ENCODE measurements around the gene SPATA20.

The SPATA20 gene

GRCh38 chr17:50520483-50520882 lies 26.5 kb upstream of the SPATA20 start:
- DNase-seq (ENCODE audit: low spot score) = no peak

GRCh38 chr17:50521514-50521913 lies 25.5 kb upstream of the SPATA20 start:
- no peak for DNase-seq (ENCODE audit: low spot score)

- no peak for DNase-seq (ENCODE audit: low spot score)
Observed at GRCh38 chr17:50522766-50523165, 24.2 kb upstream of the SPATA20 start.

DNA sequence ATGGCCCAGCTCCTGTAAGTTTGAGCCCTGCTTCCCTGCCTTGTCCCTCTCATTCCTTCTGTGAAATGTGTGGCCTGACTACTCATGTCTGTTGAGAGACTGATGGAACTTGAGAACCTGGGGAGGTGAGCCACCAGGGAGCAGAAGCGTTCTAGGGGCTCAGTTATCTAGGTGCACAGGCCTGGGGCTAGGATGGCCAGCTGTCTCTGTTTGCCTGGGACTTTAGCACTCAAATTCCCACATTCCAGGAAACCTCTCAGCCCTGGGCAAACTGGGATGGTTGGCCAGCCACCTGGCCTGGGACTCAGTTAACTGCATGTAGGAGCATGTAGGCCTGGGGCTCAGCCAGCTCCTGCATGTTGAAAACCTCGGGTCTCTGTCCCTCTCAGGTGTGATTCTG lies 23.8 kb upstream of the SPATA20 start:
- no peak for DNase-seq (ENCODE audit: low spot score)

DNA sequence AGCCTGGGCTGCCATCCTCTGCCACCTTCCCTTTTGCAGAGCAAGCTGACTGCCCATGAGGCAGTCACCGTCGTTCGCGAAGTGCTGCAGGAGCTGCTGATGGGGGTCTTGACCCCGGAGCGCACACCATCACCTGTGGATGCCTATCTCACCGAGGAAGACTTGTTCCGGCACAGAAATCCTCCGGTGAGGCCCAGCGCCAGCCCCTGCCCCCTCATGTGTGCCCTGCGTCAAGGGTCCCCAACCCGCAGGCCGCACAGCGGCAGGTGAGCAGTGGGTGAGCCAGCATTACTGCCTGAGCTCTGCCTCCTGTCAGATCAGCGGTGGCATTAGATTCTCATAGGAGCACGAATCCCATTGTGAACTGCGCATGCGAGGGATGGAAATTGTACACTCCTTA lies 22.1 kb upstream of the SPATA20 start:
- DNase-seq (ENCODE audit: low spot score) = no peak

DNA sequence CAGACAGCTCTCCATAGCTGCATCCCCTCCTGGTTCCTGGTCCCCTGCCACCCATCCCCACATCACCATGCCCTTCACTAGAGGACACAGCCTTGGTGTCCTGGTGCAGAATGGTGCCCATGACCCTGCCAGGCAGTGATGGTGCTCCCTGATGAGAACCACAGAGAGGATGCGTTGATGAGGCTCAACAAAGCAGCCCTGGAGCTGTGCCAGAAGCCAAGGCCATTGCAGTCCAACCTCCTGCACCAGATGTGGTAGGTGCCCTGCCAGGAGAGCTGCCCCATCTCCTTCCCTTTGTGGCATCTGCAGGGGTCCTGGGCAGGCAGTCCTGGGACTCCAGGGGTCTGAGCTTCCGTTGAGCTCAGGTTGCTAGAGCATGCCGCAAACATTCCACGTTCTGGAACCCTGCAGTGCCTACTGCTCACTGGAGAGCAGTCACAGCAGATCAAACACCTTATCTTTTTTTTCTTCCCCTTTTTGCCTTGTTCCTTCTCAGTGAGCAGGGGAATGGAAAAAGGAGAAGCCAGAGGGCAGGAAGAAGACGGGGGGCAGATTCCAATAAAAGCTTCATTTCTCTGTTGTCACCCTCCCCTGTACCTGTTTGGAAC lies 19.7 kb upstream of the SPATA20 start:
- no peak for DNase-seq (ENCODE audit: low spot score)

DNA sequence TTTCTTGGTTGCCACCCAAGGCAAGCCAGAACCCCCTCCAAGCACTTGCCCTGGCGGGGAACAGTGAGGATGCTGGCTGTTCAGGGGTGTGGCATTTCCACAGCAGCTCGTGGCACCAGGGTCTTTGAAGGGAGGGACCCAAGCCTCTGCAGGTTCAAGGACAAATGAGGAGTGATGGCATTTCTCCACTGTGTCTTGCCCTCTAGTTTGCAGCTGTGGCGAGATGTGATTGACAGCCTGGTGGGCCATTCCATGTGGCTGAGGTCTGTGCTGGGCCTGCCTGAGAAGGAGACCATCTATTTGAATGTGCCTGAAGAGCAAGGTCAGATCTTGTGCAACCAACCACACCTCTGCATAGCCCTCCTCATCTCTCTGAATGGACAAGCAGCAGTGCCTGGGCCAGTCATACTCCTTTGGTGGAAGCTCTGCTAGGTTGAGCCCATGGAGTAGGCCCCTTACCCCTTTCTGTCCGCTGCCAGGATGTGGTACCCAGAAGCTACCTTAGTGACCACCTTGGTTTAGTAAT lies 19.0 kb upstream of the SPATA20 start:
- DNase-seq (ENCODE audit: low spot score) = no peak

- no peak for DNase-seq (ENCODE audit: low spot score)
Observed at GRCh38 chr17:50529849-50530248, 17.1 kb upstream of the SPATA20 start.

DNA sequence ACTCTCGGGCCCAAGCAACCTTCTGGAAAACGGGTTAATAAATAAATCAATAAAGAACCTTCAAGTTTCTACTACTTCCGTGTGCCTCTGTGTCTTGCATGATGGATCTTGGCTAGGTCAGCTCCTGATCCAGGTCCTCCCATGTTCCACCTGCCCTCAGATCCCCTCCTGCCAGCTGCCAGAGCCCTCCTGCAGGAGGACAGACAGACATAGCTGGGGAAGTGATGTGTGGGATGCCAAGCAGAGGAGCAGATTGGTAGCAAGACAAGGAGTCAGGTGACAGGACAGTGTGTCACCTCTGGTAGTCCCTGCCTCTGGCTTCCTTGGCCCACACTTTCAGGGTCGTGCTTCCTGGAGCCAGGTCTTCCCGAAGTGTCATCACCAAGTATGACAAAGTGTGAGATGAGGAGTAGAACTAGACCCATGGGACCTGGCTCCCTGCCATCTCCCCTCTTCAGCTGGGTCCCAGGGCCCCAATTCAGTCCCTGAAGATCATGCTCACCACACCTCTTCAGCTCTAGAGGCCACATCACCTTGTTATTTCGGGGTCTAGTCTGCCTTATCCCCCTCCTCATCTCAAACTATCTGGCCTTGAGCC lies 15.4 kb upstream of the SPATA20 start:
- DNase-seq (ENCODE audit: low spot score) = no peak

- DNase-seq (ENCODE audit: low spot score) = no peak
Observed at GRCh38 chr17:50532452-50533024, 14.4 kb upstream of the SPATA20 start, which contains the start of gene EPN3. Gene EPN3, plus strand, starts transcription at chr17:50532735. Its CDS starts 3,822 bp downstream, at chr17:50536557.

DNA sequence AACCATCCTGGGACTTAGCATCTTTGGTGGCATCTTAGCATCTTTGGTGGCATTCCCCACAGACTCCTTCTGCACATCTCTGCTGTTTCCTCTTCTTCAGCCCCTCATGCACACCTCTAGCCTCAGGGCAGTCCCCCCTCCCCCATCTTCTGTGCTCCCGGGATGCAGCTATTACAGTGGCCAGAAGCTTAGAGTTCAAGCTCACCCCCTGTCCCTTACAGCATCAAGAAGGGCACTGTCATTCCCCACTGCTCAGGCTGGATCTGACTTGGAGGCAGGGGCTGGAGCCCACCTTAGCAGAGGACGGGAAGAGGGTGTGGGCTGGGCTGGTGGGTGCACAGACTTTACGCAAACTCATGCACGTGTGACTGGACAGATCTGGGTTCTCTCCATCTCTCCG lies 13.8 kb upstream of the SPATA20 start:
- DNase-seq (ENCODE audit: low spot score) = no peak

- no peak for DNase-seq (ENCODE audit: low spot score)
Observed at GRCh38 chr17:50533720-50534148, 13.2 kb upstream of the SPATA20 start.

DNA sequence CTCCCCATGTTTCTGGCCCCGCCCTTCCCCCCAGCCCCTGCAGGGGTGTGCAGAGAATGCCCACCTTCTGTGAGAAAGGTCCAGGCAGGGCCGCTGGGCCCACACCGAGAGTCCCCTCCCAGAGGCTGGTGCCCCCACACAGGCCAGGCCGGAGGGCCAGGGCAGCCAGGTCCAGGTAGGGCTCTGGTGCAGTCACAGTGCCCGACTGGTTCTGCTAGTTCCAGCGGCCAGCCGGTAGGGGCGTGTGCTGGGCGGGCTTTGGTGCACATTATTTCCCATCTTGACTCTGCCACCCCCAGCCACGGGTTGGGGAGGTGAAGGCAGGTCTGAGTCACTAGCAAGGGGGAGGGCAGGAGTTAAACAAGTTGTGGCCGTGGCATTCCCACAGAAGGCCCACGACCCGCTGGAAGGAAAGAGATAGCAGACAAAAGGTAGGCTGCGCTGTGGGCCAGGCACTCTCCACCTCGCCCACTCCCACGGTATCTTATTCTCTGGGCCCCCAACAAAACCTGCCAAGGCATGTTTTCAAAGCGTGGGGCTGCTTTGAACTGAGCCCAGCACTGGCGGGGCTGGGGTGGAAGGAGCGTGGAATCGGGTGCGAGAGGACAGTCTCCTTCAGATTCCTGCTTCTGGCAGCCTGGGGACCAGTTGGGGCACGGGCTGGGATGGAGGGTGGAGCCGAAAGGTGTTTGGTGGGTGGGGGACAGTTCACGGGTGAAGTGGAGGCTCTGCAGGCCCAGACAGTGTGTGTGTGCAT lies 12.6 kb upstream of the SPATA20 start:
- no peak for DNase-seq (ENCODE audit: low spot score)

GRCh38 chr17:50534979-50535326 lies 12.0 kb upstream of the SPATA20 start:
- no peak for DNase-seq (ENCODE audit: low spot score)

GRCh38 chr17:50535407-50535806 lies 11.6 kb upstream of the SPATA20 start:
- no peak for DNase-seq (ENCODE audit: low spot score)

DNA sequence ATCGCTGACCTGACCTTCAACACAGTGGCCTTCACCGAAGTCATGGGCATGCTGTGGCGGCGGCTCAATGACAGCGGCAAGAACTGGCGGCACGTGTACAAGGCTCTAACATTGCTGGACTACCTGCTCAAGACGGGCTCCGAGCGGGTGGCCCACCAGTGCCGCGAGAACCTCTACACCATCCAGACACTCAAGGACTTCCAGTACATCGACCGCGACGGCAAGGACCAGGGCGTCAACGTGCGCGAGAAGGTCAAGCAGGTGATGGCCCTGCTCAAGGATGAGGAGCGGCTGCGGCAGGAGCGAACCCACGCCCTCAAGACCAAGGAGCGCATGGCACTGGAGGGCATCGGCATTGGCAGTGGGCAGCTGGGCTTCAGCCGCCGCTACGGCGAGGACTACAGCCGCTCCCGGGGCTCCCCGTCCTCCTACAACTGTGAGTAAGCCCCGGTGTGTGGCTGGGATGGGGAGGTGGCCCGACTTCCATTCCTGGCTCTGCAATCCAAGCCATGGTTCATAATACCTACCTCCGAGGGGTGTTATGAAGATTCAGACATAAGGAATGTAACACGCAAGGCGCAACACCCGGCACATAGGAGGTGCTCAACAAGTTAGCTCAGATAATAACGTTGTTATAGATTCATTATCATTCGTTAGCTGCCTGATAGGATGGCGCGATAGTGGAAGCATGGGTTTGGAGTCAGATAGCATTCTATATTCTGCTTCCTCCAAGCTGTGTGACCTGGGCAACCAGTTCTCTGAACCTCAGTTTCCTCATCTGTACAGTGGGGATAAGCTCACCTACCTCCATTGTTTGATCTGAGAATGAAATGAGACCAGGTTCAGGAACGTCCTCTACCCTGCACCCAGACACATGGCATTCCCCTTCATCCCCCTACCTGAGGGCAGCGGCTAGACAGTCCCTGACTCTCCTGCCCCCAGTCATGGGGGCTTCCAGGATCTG lies 10.0 kb upstream of the SPATA20 start:
- no peak for DNase-seq (ENCODE audit: low spot score)

GRCh38 chr17:50537721-50538548 lies 9.0 kb upstream of the SPATA20 start:
- no peak for DNase-seq (ENCODE audit: low spot score)

- no peak for DNase-seq (ENCODE audit: low spot score)
Observed at GRCh38 chr17:50538549-50539410, 8.2 kb upstream of the SPATA20 start.

- DNase-seq (ENCODE audit: low spot score) = no peak
Observed at GRCh38 chr17:50539762-50540559, 7.0 kb upstream of the SPATA20 start.

Measured in pons (tissue), 1 donor.